K562 (cell line): ENCODE measurements around the gene CASKIN2.

Source experiments
- BHLHE40 ChIP-seq: IDR thresholded peaks from 2 replicates; pipeline ENCODE4 v1.6.1; 2011; ENCODE audit warnings: low read length, improper control_type of control experiment
- CTCF ChIP-seq, 3 experiments: IDR thresholded peaks in 2 of 3; conservative IDR thresholded peaks in 1 of 3; 2 replicates each; pipeline ENCODE4 v1.5.1; 2011 to 2012; ENCODE audit warnings: low read length in 3 of 3, mild to moderate bottlenecking in 3 of 3, control low read depth in 2 of 3, improper control_type of control experiment in 1 of 3, inconsistent platforms in 1 of 3, low read depth in 1 of 3, mixed read lengths in 1 of 3, moderate library complexity in 1 of 3; ENCODE audit not compliant: insufficient read depth in 2 of 3
- FOXM1 ChIP-seq, 2 experiments: fragments of 450-650 bp in 1 of 2; sonication (generic) in 1 of 2; formaldehyde crosslinking in 1 of 2; IDR thresholded peaks; 2 replicates each; pipeline versions ENCODE4 v1.6.1 to v1.9.0; 2017 to 2022; ENCODE audit warnings: low read depth in 2 of 2, mild to moderate bottlenecking in 2 of 2, missing genetic modification reagents in 1 of 2, moderate library complexity in 1 of 2
- ILF3 ChIP-seq: fragments of 450-650 bp; IDR thresholded peaks from 2 replicates; pipeline ENCODE4 v1.6.1; 2018; ENCODE audit warnings: antibody characterized with exemption, mild to moderate bottlenecking, moderate library complexity, borderline replicate concordance
- JUN ChIP-seq, 2 experiments: sonication (generic) in 1 of 2; formaldehyde crosslinking in 1 of 2; IDR thresholded peaks; 2 replicates each; pipeline versions ENCODE4 v1.6.1 to v1.8.0; 2012 to 2022; ENCODE audit warnings: borderline replicate concordance in 2 of 2, mild to moderate bottlenecking in 2 of 2, improper control_type of control experiment in 1 of 2, low read depth in 1 of 2, low read length in 1 of 2, missing genetic modification reagents in 1 of 2
- NFE2L1 ChIP-seq: fragments of 450-650 bp; IDR thresholded peaks from 2 replicates; pipeline ENCODE4 v1.6.1; 2016; ENCODE audit warnings: missing genetic modification characterization, low read depth, mild to moderate bottlenecking, missing compliant biosample characterization, moderate library complexity, borderline replicate concordance
- PHB2 ChIP-seq: fragments of 450-650 bp; IDR thresholded peaks from 2 replicates; pipeline ENCODE4 v1.6.1; 2017; ENCODE audit warnings: low read depth
- RREB1 ChIP-seq: fragments of 250-450 bp; sonication (Bioruptor Pico); IDR thresholded peaks from 2 replicates; pipeline ENCODE4 v1.4.0; 2020
- SMAD1 ChIP-seq: fragments of 150-350 bp; IDR thresholded peaks from 2 replicates; pipeline ENCODE4 v1.6.1; 2014; ENCODE audit warnings: low read length, low read depth; ENCODE audit not compliant: partially characterized antibody
- USF1 ChIP-seq: sonication (generic); formaldehyde crosslinking; IDR thresholded peaks from 2 replicates; pipeline ENCODE4 v1.9.0; 2022; ENCODE audit warnings: mild to moderate bottlenecking, missing genetic modification reagents
- ZKSCAN8 ChIP-seq: fragments of 200-800 bp; sonication (Bioruptor generic); IDR thresholded peaks from 2 replicates; pipeline ENCODE4 v1.6.1; 2016; ENCODE audit warnings: missing genetic modification characterization, missing compliant biosample characterization
- ZNF584 ChIP-seq: fragments of 200-800 bp; sonication (Bioruptor generic); IDR thresholded peaks from 2 replicates; pipeline ENCODE4 v1.6.1; 2016; ENCODE audit warnings: low read depth, mild to moderate bottlenecking, missing genetic modification characterization, missing compliant biosample characterization
- ZNF77 ChIP-seq: fragments of 250-450 bp; sonication (Bioruptor Pico); IDR thresholded peaks from 2 replicates; pipeline ENCODE4 v1.5.0; 2020

GRCh38 chr17:75521951-75522727 is 6.8 kb upstream of the CASKIN2 start:
- TF ChIP-seq ZKSCAN8 (CRISPR knock-in tag), result no peak
- no peak for TF ChIP-seq RREB1 (CRISPR knock-in tag)
- no peak for TF ChIP-seq USF1 (CRISPR knock-in tag)
- TF ChIP-seq JUN (IDR thresholded peaks at IDR 0.05; ENCODE audit: borderline replicate concordance, low read depth, low read length), result no peak
- TF ChIP-seq JUN (CRISPR knock-in tag; IDR thresholded peaks at IDR 0.05; ENCODE audit: borderline replicate concordance), result no peak
- TF ChIP-seq BHLHE40, result no peak
- TF ChIP-seq ZNF584 (CRISPR knock-in tag), result no peak
- TF ChIP-seq PHB2, result no peak
- TF ChIP-seq ZNF77 (CRISPR knock-in tag), result no peak
- no peak for TF ChIP-seq SMAD1
- no peak for TF ChIP-seq NFE2L1 (tag)
- TF ChIP-seq ILF3, result no peak
- TF ChIP-seq CTCF (IDR thresholded peaks at IDR 0.05 in 2 of 3, conservative IDR thresholded peaks at IDR 0.05 in 1 of 3; ENCODE audit: insufficient read depth in 2 of 3, low read depth in 1 of 3, low read length in 3 of 3), result no peak
- TF ChIP-seq FOXM1 (IDR thresholded peaks at IDR 0.05; ENCODE audit: low read depth), result no peak
- no peak for TF ChIP-seq FOXM1 (CRISPR knock-in tag; IDR thresholded peaks at IDR 0.05; ENCODE audit: low read depth)
